H1 (cell line): ENCODE data around the gene CACNA1G. TPM values are rescaled to one million over a fixed set of nuclear protein-coding genes. Genes with fewer than 3 reads are reported as not detected.
A peak's percentile ranks its signal among the peaks of the same experiment; 100 is the strongest.

Experiments used
- ASH2L ChIP-seq: fragments of 200-600, 300-600 bp; sonication (generic); IDR thresholded peaks from one replicate; pipeline ENCODE4 v1.7.1; 2017; ENCODE audit warnings: low read length
- BACH1 ChIP-seq: IDR thresholded peaks from 2 replicates; pipeline ENCODE4 v1.6.1; 2012; ENCODE audit warnings: low read length, improper control_type of control experiment
- BRCA1 ChIP-seq: IDR thresholded peaks from 2 replicates; pipeline ENCODE4 v1.6.1; 2012; ENCODE audit warnings: low read depth, low read length, improper control_type of control experiment
- CEBPB ChIP-seq: IDR thresholded peaks from 2 replicates; pipeline ENCODE4 v1.6.1; 2012; ENCODE audit warnings: low read depth, low read length
- CTCF ChIP-seq, 3 experiments: IDR thresholded peaks; 1 replicate in 2 of 3; 2 replicates in 1 of 3; pipeline versions ENCODE4 v1.5.1 to v1.6.1; 2011; ENCODE audit warnings: low read length in 3 of 3, mild to moderate bottlenecking in 3 of 3, inconsistent platforms in 2 of 3, low read depth in 1 of 3, moderate library complexity in 1 of 3; ENCODE audit not compliant: insufficient read depth in 1 of 3; ENCODE audit errors: control extremely low read depth in 1 of 3
- EZH2 ChIP-seq: fragments of 200-600 bp; sonication (generic); IDR thresholded peaks from 2 replicates; pipeline ENCODE4 v1.7.1; 2012; ENCODE audit warnings: low read depth, mild to moderate bottlenecking, moderate library complexity, low read length, inconsistent platforms; ENCODE audit not compliant: severe bottlenecking
- KDM4A ChIP-seq: IDR thresholded peaks from one replicate; pipeline ENCODE4 v1.7.1; 2012; ENCODE audit warnings: low read depth, mild to moderate bottlenecking, moderate library complexity, low read length, inconsistent platforms; ENCODE audit not compliant: severe bottlenecking
- MAFK ChIP-seq: IDR thresholded peaks from 2 replicates; pipeline ENCODE4 v1.6.1; 2012; ENCODE audit warnings: low read depth, mild to moderate bottlenecking, improper control_type of control experiment, low read length
- SUZ12 ChIP-seq: fragments of 200-600 bp; sonication (generic); IDR thresholded peaks from 2 replicates; pipeline ENCODE4 v1.6.1; 2012; ENCODE audit warnings: mild to moderate bottlenecking, inconsistent platforms, low read length, moderate library complexity, mixed read lengths
- polyA plus RNA-seq, 7 experiments: library from polyadenylated mRNA; depleted of rRNA in 3 of 7; stranded (reverse) in 5 of 7; unstranded in 2 of 7; fragments of >200 nt in 5 of 7; fragments of 200-250 nt in 2 of 7; gene quantifications; 1 replicate in 5 of 7; 2 replicates in 1 of 7; 4 replicates in 1 of 7; pipeline versions ENCODE4 v1.2.1 to v1.2.3, GENCODE V29; 2011 to 2013; ENCODE audit warnings: missing spikeins in 2 of 7, mixed read lengths in 2 of 7
- total RNA-seq: library from RNA; stranded (reverse); fragmentation: NEBNext Ultra II Directional; extraction: Animal tissue kit (Norgen Biotek cat#: 25700); gene quantifications from 2 replicates; pipeline ENCODE4 v1.2.1, GENCODE V29; 2021
- TF ChIP-seq, protein P1 (sequence below): IDR thresholded peaks from 2 replicates; pipeline ENCODE4 v1.6.1; 2012; ENCODE audit warnings: inconsistent platforms

CACNA1G gene
- total and polyA plus RNA-seq, 2 of the 8 experiments (the other 6 are each of a cell fraction or from before 2014, with no cell fraction given), result 2.9 to 4.9 TPM

DNA sequence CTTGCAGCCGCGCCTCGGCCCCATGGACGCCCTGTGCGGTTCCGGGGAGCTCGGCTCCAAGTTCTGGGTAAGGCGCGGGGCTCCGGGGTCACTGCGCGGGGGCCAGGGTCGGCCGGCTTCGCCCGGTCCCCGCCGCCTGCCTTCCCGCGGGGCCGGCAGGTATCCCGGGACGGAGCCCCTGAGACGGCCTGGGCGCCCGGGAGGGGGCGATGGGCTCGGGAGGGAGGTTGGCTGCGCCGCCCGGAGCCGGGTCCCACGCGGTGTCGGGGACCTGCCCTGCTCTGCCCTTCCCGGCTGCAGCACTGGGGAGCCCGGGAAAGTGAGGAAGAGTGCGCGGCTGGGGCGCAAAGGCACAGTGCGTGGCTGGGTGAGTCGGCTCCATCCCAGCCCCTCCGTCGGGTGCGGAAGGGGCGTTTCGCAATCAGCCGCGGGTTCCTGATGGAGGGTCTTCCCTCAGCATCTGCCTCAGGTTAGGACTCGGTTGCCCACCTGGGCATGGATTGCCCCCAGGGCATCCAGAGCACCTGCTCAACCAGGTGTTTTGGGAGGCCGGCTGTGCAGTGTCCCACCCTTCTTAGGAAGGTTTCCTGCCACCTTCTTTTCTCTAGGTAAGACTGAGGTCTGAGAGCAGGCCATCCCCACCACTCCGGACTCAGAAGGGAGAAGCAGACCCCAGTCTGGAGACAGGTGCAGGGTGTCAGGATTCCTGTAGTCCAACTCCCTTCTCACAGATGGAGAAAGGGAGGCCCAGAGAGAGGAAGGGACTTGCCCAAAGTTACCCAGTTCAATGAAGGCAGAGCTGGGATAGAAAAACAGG is 74.6 kb downstream of the CACNA1G start (continued):
- TF ChIP-seq, protein P1, sequence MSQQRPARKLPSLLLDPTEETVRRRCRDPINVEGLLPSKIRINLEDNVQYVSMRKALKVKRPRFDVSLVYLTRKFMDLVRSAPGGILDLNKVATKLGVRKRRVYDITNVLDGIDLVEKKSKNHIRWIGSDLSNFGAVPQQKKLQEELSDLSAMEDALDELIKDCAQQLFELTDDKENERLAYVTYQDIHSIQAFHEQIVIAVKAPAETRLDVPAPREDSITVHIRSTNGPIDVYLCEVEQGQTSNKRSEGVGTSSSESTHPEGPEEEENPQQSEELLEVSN, result 0 out of 2 replicates have a peak, but pooled peaks have one; percentile 13
- TF ChIP-seq KDM4A (peak; percentile 74), CTCF (IDR thresholded peaks at IDR 0.05; ENCODE audit: control extremely low read depth in 1 of 3, insufficient read depth in 1 of 3, low read depth in 1 of 3, low read length in 3 of 3) (peak in 2 of 3 experiments; percentile 4 to 5; a peak in 2 of 4 replicates), CEBPB (peak; percentile 94), SUZ12 (peak; percentile 79), BACH1 (no peak), EZH2 (peak; percentile 70), MAFK (no peak), BRCA1 (no peak), ASH2L (peak; percentile 53)
- TF ChIP-seq, all 59 proteins: peak for 8
